ENCODE data around the gene MAP4K3. TPM values are rescaled to one million over a fixed set of nuclear protein-coding genes. Genes with fewer than 3 reads are reported as not detected.

The MAP4K3 gene
- total RNA-seq, 1 experiment from 2014 or later = 21.4 TPM

GRCh38 chr2:39217192-39217550, 219.9 kb downstream of the MAP4K3 start:
- H3K27ac ChIP-seq (ENCODE audit: low read depth, low read length) = no peak overlapping the region
- ATAC-seq = no peak
- H2AFZ ChIP-seq (ENCODE audit: low read depth, low read length, poor library complexity, severe bottlenecking) = no peak overlapping the region
- CTCF ChIA-PET = no interaction called here
- H3K4me2 ChIP-seq (ENCODE audit: low read length) = no peak overlapping the region
- no peak for DNase-seq (ENCODE audit: low read depth, low spot score)
- H3K4me1 ChIP-seq (ENCODE audit: control insufficient read depth in 1 of 2, insufficient read depth in 2 of 2, low read length in 2 of 2) = no peaks in the 10 kb centered on the region
- POLR2A ChIA-PET = no interaction called here
- intact Hi-C loops (cut with micrococcal nuclease) = no loop called here
- TF ChIP-seq ZFX (IDR thresholded peaks at IDR 0.05) = no peak
- TF ChIP-seq ATF3 (IDR thresholded peaks at IDR 0.05) = no peak
- no peak for TF ChIP-seq EZH2 (IDR thresholded peaks at IDR 0.05)
- no peak for TF ChIP-seq REST (IDR thresholded peaks at IDR 0.05; ENCODE audit: low read depth)
- no peak for TF ChIP-seq CEBPB (IDR thresholded peaks at IDR 0.05; ENCODE audit: low read depth)
- TF ChIP-seq FOSL1 (IDR thresholded peaks at IDR 0.05; ENCODE audit: low read depth) = no peak
- TF ChIP-seq TCF7L2 (IDR thresholded peaks at IDR 0.05; ENCODE audit: borderline replicate concordance, extremely low read depth, insufficient read depth, insufficient read length) = no peak
- TF ChIP-seq CTCF (IDR thresholded peaks at IDR 0.05 in 2 of 3, conservative IDR thresholded peaks at IDR 0.05 in 1 of 3; ENCODE audit: borderline replicate concordance in 1 of 3, insufficient read depth in 1 of 3, low read depth in 2 of 3, low read length in 2 of 3) = no peak
- no peak for TF ChIP-seq YY1 (IDR thresholded peaks at IDR 0.05; ENCODE audit: extremely low read depth, insufficient replicate concordance, low read depth, low read length)
- no peak for TF ChIP-seq EZH2phosphoT487 (IDR thresholded peaks at IDR 0.05; ENCODE audit: borderline replicate concordance)
- TF ChIP-seq SIN3A (IDR thresholded peaks at IDR 0.05; ENCODE audit: low read depth) = no peak
- H3K9ac ChIP-seq (ENCODE audit: low read length) = no peak overlapping the region
- no peaks in the 10 kb centered on the region for H4K20me1 ChIP-seq (ENCODE audit: insufficient read depth)
- no peaks in the 10 kb centered on the region; the same call in 1 of the 2 replicates for H3K9me2 ChIP-seq (ENCODE audit: insufficient read depth)
- H3K79me2 ChIP-seq (ENCODE audit: insufficient read depth, low read length) = no peaks in the 10 kb centered on the region
- H3K27me3 ChIP-seq (ENCODE audit: insufficient read depth, low read length) = no peaks in the 10 kb centered on the region
- no peaks in the 10 kb centered on the region for H3K9me3 ChIP-seq (ENCODE audit: control insufficient read depth in 1 of 2, insufficient read depth in 1 of 2, low read depth in 1 of 2, low read length in 2 of 2)
- no TSS peak for BruUV-seq (replicated peaks)
- no peak overlapping the region for H3K4me3 ChIP-seq (replicated peaks in 1 of 2; ENCODE audit: low read depth in 1 of 2, low read length in 2 of 2)
- RAD21 ChIA-PET (ENCODE audit: low non-redundant PET in 1 of 2, low total read pairs in 2 of 2, uncharacterized antibody in 2 of 2, unreplicated experiment in 2 of 2) = no interaction called here
- no peaks in the 10 kb centered on the region for H3K36me3 ChIP-seq (ENCODE audit: control insufficient read depth in 1 of 2, insufficient read depth in 2 of 2, low read length in 2 of 2)
